Gastroesophageal sphincter (tissue), 3 donors: ENCODE results near the gene HFE.

Experiments
- CTCF ChIP-seq, 4 experiments: fragments of 200-600 bp in 2 of 4; fragments of 450-650 bp in 2 of 4; sonication (generic) in 1 of 4; IDR thresholded peaks; one replicate each; pipeline ENCODE4 v1.5.1; 2017 to 2019; ENCODE audit warnings: antibody characterized with exemption in 4 of 4, mild to moderate bottlenecking in 2 of 4, moderate library complexity in 2 of 4
- EP300 ChIP-seq: sonication (generic); formaldehyde crosslinking; IDR thresholded peaks from one replicate; pipeline ENCODE4 v1.6.1; 2017; ENCODE audit warnings: antibody characterized with exemption, mild to moderate bottlenecking
- POLR2A ChIP-seq, 2 donors: fragments of 450-650 bp; IDR thresholded peaks; one replicate each; pipeline ENCODE4 v1.6.1; 2017; ENCODE audit warnings: antibody characterized with exemption in 2 of 2, mild to moderate bottlenecking in 2 of 2, moderate library complexity in 1 of 2
- POLR2AphosphoS5 ChIP-seq: sonication (generic); formaldehyde crosslinking; IDR thresholded peaks from one replicate; pipeline ENCODE4 v1.6.1; 2017; ENCODE audit warnings: antibody characterized with exemption

- TF ChIP-seq CTCF (IDR thresholded peaks at IDR 0.05), result no peak
- TF ChIP-seq EP300, result no peak
- TF ChIP-seq POLR2AphosphoS5, result no peak
- no peak for TF ChIP-seq POLR2A (IDR thresholded peaks at IDR 0.05)
Observed at GRCh38 chr6:26075063-26075717, 12.0 kb upstream of the HFE start.
